Measurements from ENCODE around the gene MAGEA6.

Gene MAGEA6

GRCh38 chrX:152733261-152733975 is 36.1 kb downstream of the MAGEA6 start, which contains the start of the genes CSAG1 and MAGEA12:
CSAG1 (minus strand) TSS chrX:152733721; CDS start chrX:152732460, 1,261 bp downstream.
MAGEA12 (plus strand) TSS chrX:152733757; CDS start chrX:152736162, 2,405 bp downstream.
- no peak for DNase-seq

- no peak for DNase-seq
These were observed 44.1 kb downstream of the MAGEA6 start for GRCh38 chrX:152725409-152725808.

Data from activated gamma-delta T cell treated with Interleukin-2 at 50 U/mL for 16 hours (primary cell).